Neuronal stem cell (in vitro differentiated cells): ENCODE measurements around the gene MMRN1.

Experiments used
- DNase-seq: peaks from one replicate; pipeline ENCODE4 v3.0.0-alpha.2; 2013; ENCODE audit warnings: low spot score
- H2AFZ ChIP-seq: one replicate; pipeline ENCODE4 v1.6.1; 2013; ENCODE audit warnings: mild to moderate bottlenecking, low read length, inconsistent platforms
- H2AK5ac ChIP-seq: 2 replicates; pipeline ENCODE4 v1.6.1; 2013; ENCODE audit warnings: low read depth, mild to moderate bottlenecking, inconsistent platforms, low read length, moderate library complexity, mixed read lengths
- H2BK120ac ChIP-seq: 2 replicates; pipeline ENCODE4 v1.6.1; 2013; ENCODE audit warnings: low read depth, mild to moderate bottlenecking, inconsistent platforms, low read length, moderate library complexity, mixed read lengths
- H2BK12ac ChIP-seq: one replicate; pipeline ENCODE4 v1.6.1; 2013; ENCODE audit warnings: low read length, inconsistent platforms
- H2BK15ac ChIP-seq: 2 replicates; pipeline ENCODE4 v1.6.1; 2013; ENCODE audit warnings: mild to moderate bottlenecking, low read length, inconsistent platforms, mixed read lengths
- H2BK5ac ChIP-seq: one replicate; pipeline ENCODE4 v1.6.1; 2013; ENCODE audit warnings: inconsistent platforms, mild to moderate bottlenecking, low read length, moderate library complexity
- H3K14ac ChIP-seq: one replicate; pipeline ENCODE4 v1.6.1; 2013; ENCODE audit warnings: low read length, inconsistent platforms
- H3K18ac ChIP-seq: 2 replicates; pipeline ENCODE4 v1.6.1; 2013; ENCODE audit warnings: low read length, inconsistent platforms
- H3K23ac ChIP-seq: 2 replicates; pipeline ENCODE4 v1.6.1; 2013; ENCODE audit warnings: low read depth, mild to moderate bottlenecking, mixed read lengths, low read length, inconsistent platforms; ENCODE audit not compliant: poor library complexity
- H3K27ac ChIP-seq: replicated peaks from 3 replicates; pipeline ENCODE4 v1.5.1; 2013; ENCODE audit warnings: low read length, inconsistent platforms
- H3K27me3 ChIP-seq, 3 experiments: 2 replicates each; pipeline ENCODE4 v1.6.1; 2013; ENCODE audit warnings: low read length in 3 of 3, mild to moderate bottlenecking in 2 of 3, inconsistent platforms in 1 of 3, low read depth in 1 of 3, mixed read lengths in 1 of 3, moderate library complexity in 1 of 3; ENCODE audit not compliant: control insufficient read depth in 3 of 3, insufficient read depth in 3 of 3
- H3K36me3 ChIP-seq, 2 donors: replicated peaks in 1 of 2; 2 replicates each; pipeline ENCODE4 v1.6.1; 2013; ENCODE audit warnings: low read length in 2 of 2; ENCODE audit not compliant: control insufficient read depth in 2 of 2, insufficient read depth in 2 of 2
- H3K4ac ChIP-seq: 2 replicates; pipeline ENCODE4 v1.6.1; 2013; ENCODE audit warnings: inconsistent platforms, mild to moderate bottlenecking, low read length, moderate library complexity
- H3K4me1 ChIP-seq, 2 donors: 1 replicate in 1 of 2; 2 replicates in 1 of 2; pipeline ENCODE4 v1.6.1; 2013; ENCODE audit warnings: low read length in 2 of 2, low read depth in 1 of 2; ENCODE audit not compliant: control insufficient read depth in 2 of 2, insufficient read depth in 1 of 2
- H3K4me2 ChIP-seq: one replicate; pipeline ENCODE4 v1.6.1; 2013; ENCODE audit warnings: mild to moderate bottlenecking, low read length, inconsistent platforms; ENCODE audit not compliant: insufficient read depth, poor library complexity, severe bottlenecking
- H3K4me3 ChIP-seq, 2 donors: 2 replicates each; pipeline ENCODE4 v1.5.1; 2013; ENCODE audit warnings: low read length in 2 of 2, mild to moderate bottlenecking in 2 of 2, inconsistent platforms in 1 of 2, moderate library complexity in 1 of 2
- H3K79me1 ChIP-seq: one replicate; pipeline ENCODE4 v1.6.1; 2013; ENCODE audit warnings: low read depth, mild to moderate bottlenecking, inconsistent platforms, low read length, moderate library complexity
- H3K9ac ChIP-seq: one replicate; pipeline ENCODE4 v1.6.1; 2013; ENCODE audit warnings: mild to moderate bottlenecking, low read depth, low read length, inconsistent platforms; ENCODE audit not compliant: poor library complexity
- H3K9me3 ChIP-seq, 2 donors: replicated peaks in 1 of 2; 2 replicates each; pipeline versions ENCODE3 to v1.6.1; 2013; ENCODE audit warnings: low read length in 2 of 2, mild to moderate bottlenecking in 2 of 2, inconsistent platforms in 1 of 2, low read depth in 1 of 2, mixed read lengths in 1 of 2, moderate library complexity in 1 of 2; ENCODE audit not compliant: control insufficient read depth in 2 of 2, insufficient read depth in 1 of 2
- H4K8ac ChIP-seq: one replicate; pipeline ENCODE4 v1.6.1; 2013; ENCODE audit warnings: low read depth, mild to moderate bottlenecking, inconsistent platforms, low read length, moderate library complexity
- H4K91ac ChIP-seq: one replicate; pipeline ENCODE4 v1.6.1; 2013; ENCODE audit warnings: low read length, low read depth, mild to moderate bottlenecking, inconsistent platforms; ENCODE audit not compliant: poor library complexity
- WGBS, 2 donors: extraction: QIAGEN DNeasy Blood & Tissue Kit; methylation state at CpG; one replicate each; pipeline ENCODE4 v1.1.7; 2013; ENCODE audit warnings: missing lambda C conversion rate in 2 of 2, mixed read lengths in 1 of 2; ENCODE audit not compliant: insufficient read length in 2 of 2, insufficient replicate concordance in 1 of 2; ENCODE audit errors: extremely low coverage in 2 of 2; 5-methylcytosine and 5-hydroxymethylcytosine counted together

MMRN1 gene

DNA sequence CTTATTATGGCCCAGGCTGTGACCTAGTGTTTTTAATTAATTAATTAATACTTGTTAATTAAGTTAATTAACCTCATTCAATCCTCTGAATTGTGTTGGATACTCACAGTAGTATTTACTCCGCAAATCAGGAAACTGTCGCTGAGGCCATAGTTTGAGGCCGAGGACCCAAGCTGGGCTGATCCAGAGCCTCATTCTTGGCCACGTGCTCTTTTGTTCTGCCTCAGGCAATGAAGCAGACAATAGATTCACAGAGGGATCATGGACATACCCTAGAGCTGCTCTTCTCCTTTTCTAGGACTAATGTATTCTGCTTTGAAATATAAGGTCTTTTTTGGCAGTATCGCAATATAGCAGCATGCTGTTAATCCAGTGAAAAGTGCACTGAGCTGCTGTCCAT is 33.7 kb upstream of the MMRN1 start:
- Histone ChIP-seq H3K27ac (no peak overlapping the region), H3K4me2 (no peak overlapping the region), H3K27me3 (no peaks in the 10 kb centered on the region), H2AK5ac (no peak overlapping the region), H3K4me3 (no peak overlapping the region), H3K4ac (no peak overlapping the region), H3K9ac (no peak overlapping the region), H3K36me3 (no peaks in the 10 kb centered on the region), H3K4me1 (no peaks in the 10 kb centered on the region), H2AFZ (peak overlapping the region; percentile 9), H3K9me3 (peaks cover 0 to 4% of the 10 kb centered on the region in 2 donors), H4K91ac (no peak overlapping the region), H3K79me1 (no peaks in the 10 kb centered on the region), H3K14ac (no peak overlapping the region), H2BK5ac (no peak overlapping the region), H2BK120ac (no peak overlapping the region), H2BK12ac (no peak overlapping the region), H2BK15ac (no peak overlapping the region), H4K8ac (no peak overlapping the region), H3K18ac (no peak overlapping the region), H3K23ac (no peak overlapping the region)
- DNase-seq: no peak
- WGBS, 2 donors: no CpG with 5 or more reads among the region's 5 CpGs

DNA sequence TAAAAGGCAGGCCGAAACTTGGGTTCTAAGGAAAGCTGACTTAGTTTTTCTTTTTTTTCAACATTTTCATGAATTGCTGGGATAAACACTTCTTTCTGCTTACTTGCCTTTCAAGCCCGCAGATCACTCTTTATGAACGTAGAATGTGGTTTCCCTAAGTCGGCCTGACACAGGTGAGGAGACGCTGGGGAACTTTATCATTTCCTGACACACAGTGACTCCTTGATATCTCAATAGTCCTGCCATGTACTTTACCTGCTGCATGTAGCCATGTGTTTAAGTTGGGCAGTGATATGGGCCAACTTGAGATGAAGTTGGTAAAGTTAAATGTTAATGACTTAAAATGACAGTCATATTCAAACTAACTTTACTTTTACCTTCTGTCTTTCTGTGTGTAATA is 31.1 kb upstream of the MMRN1 start:
- no peak overlapping the region for H2BK120ac ChIP-seq
- no peak overlapping the region for H3K4me3 ChIP-seq
- H2BK15ac ChIP-seq: no peak overlapping the region
- no peak overlapping the region for H3K4ac ChIP-seq
- H4K8ac ChIP-seq: no peak overlapping the region
- no peaks in the 10 kb centered on the region for H3K27me3 ChIP-seq
- H3K79me1 ChIP-seq: no peaks in the 10 kb centered on the region
- no peak overlapping the region for H3K9ac ChIP-seq
- H2BK5ac ChIP-seq: no peak overlapping the region
- H3K4me2 ChIP-seq: no peak overlapping the region
- no peaks in the 10 kb centered on the region for H3K9me3 ChIP-seq
- no peak overlapping the region for H3K23ac ChIP-seq
- no peak overlapping the region for H3K27ac ChIP-seq
- no peaks in the 10 kb centered on the region for H3K36me3 ChIP-seq
- WGBS, 2 donors: no CpG with 5 or more reads among the region's 5 CpGs
- no peak overlapping the region for H3K18ac ChIP-seq
- no peak overlapping the region for H4K91ac ChIP-seq
- no peak overlapping the region for H2AFZ ChIP-seq
- H3K14ac ChIP-seq: no peak overlapping the region
- H2BK12ac ChIP-seq: no peak overlapping the region
- H3K4me1 ChIP-seq: no peaks in the 10 kb centered on the region
- DNase-seq: no peak
- no peak overlapping the region for H2AK5ac ChIP-seq

DNA sequence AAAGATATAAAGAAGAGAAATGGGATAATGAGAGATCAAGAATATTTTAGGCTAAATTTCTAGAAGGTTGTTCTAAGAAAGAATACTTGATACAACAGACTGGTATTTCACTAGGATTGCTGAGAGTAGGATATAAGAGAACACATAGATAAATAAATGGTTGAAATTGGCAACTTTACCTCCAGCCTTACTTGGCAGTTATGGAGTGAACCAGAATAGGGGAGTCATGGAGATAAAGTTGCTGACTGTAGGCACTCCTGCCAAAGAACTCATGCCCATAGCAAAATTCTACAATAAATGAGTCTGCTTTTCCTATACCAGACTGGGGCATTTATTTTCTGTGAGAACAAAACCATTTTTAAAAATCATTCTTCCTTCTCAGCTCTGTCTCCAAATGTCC is 26.4 kb upstream of the MMRN1 start:
- Histone ChIP-seq H4K91ac (no peak overlapping the region), H3K23ac (no peak overlapping the region), H3K9me3 (no peaks in the 10 kb centered on the region), H3K4me2 (no peak overlapping the region), H3K27me3 (no peaks in the 10 kb centered on the region), H2BK5ac (no peak overlapping the region), H3K27ac (no peak overlapping the region), H2BK12ac (no peak overlapping the region), H3K9ac (no peak overlapping the region), H2AFZ (no peak overlapping the region), H3K4ac (no peak overlapping the region), H3K18ac (no peak overlapping the region), H3K4me3 (no peak overlapping the region), H2AK5ac (no peak overlapping the region), H3K36me3 (no peaks in the 10 kb centered on the region), H3K79me1 (no peaks in the 10 kb centered on the region), H3K4me1 (peaks cover 0 to 5% of the 10 kb centered on the region in 2 donors), H2BK120ac (no peak overlapping the region), H4K8ac (no peak overlapping the region), H3K14ac (no peak overlapping the region), H2BK15ac (no peak overlapping the region)
- no peak for DNase-seq

DNA sequence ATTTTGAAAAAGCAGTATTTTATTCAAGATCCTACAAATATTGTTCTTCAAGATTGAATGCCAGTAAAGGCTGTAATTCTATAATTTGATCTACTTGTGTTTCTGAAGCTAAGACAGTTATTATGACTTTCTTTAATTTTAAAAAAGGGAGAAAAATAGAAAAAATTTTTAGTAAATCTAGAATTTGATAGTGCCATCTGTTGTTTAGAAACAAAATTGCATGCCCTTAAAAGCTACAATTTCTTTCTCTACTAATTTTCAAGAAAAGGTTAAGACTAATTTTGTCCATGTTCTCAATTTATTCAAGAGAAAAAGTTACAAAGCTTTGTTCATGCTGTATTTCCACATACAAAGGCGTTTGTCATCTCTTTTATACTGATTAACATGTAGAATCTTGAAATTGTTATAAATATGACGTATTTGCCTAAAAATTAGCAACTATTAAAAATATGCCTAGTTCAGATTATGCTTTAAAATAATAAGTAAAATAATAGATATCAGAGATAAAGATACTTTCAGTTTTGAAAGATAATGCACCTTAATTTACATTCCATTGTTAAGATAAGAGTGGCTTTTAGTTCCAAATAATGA is 25.6 kb upstream of the MMRN1 start:
- no peaks in the 10 kb centered on the region for H3K27me3 ChIP-seq
- H3K27ac ChIP-seq: no peak overlapping the region
- no peak overlapping the region for H3K9ac ChIP-seq
- no peak overlapping the region for H2BK120ac ChIP-seq
- no peaks in the 10 kb centered on the region for H3K9me3 ChIP-seq
- no peak overlapping the region for H3K14ac ChIP-seq
- H3K4me2 ChIP-seq: no peak overlapping the region
- no peak overlapping the region for H3K23ac ChIP-seq
- no peak for DNase-seq
- peaks cover 0 to 5% of the 10 kb centered on the region in 2 donors for H3K4me1 ChIP-seq
- no peak overlapping the region for H2BK12ac ChIP-seq
- no peaks in the 10 kb centered on the region for H3K36me3 ChIP-seq
- WGBS, 2 donors: no CpG with 5 or more reads among the region's 2 CpGs
- H4K91ac ChIP-seq: no peak overlapping the region
- no peak overlapping the region for H3K4me3 ChIP-seq
- H2AFZ ChIP-seq: no peak overlapping the region
- H3K79me1 ChIP-seq: no peaks in the 10 kb centered on the region
- no peak overlapping the region for H3K18ac ChIP-seq
- no peak overlapping the region for H3K4ac ChIP-seq
- no peak overlapping the region for H4K8ac ChIP-seq
- H2BK5ac ChIP-seq: no peak overlapping the region
- H2BK15ac ChIP-seq: no peak overlapping the region
- H2AK5ac ChIP-seq: no peak overlapping the region
